K562 (cell line): Measurements from ENCODE around the gene RTL10. TPM values are rescaled to one million over a fixed set of nuclear protein-coding genes. Genes with fewer than 3 reads are reported as not detected.

ENCODE experiments used
- BCLAF1 ChIP-seq, 2 experiments: fragments of 450-650 bp in 1 of 2; IDR thresholded peaks; 2 replicates each; pipeline ENCODE4 v1.6.1; 2011 to 2017; ENCODE audit warnings: low read depth in 2 of 2, antibody characterized with exemption in 1 of 2, borderline replicate concordance in 1 of 2, low read length in 1 of 2, mild to moderate bottlenecking in 1 of 2, mixed read lengths in 1 of 2; ENCODE audit not compliant: control insufficient read depth in 1 of 2
- CAMTA2 ChIP-seq: fragments of 250-450 bp; sonication (Bioruptor Pico); conservative IDR thresholded peaks from 2 replicates; pipeline ENCODE4 v1.5.1; 2022
- CHD4 ChIP-seq: fragments of 200-600 bp; sonication (generic); IDR thresholded peaks from 3 replicates; pipeline ENCODE4 v1.6.1; 2012; ENCODE audit warnings: low read depth, mild to moderate bottlenecking, mixed read lengths, low read length, inconsistent platforms; ENCODE audit not compliant: insufficient read depth, insufficient replicate concordance, poor library complexity, severe bottlenecking
- COPS2 ChIP-seq: fragments of 450-650 bp; conservative IDR thresholded peaks from 2 replicates; pipeline ENCODE4 v1.6.1; 2016; ENCODE audit warnings: mild to moderate bottlenecking, moderate library complexity
- CXXC5 ChIP-seq: fragments of 250-450 bp; sonication (Bioruptor Pico); IDR thresholded peaks from 2 replicates; pipeline ENCODE4 v1.8.0; 2022; ENCODE audit warnings: inconsistent platforms, mild to moderate bottlenecking, moderate library complexity
- ELF2 ChIP-seq: fragments of 250-450 bp; sonication (Bioruptor Pico); IDR thresholded peaks from 2 replicates; pipeline ENCODE4 v1.5.0; 2021; ENCODE audit warnings: mild to moderate bottlenecking
- ELK1 ChIP-seq: sonication (generic); formaldehyde crosslinking; IDR thresholded peaks from 2 replicates; pipeline ENCODE4 v1.8.1; 2022; ENCODE audit warnings: missing genetic modification reagents
- GATAD2A ChIP-seq: fragments of 450-650 bp; IDR thresholded peaks from 2 replicates; pipeline ENCODE4 v1.6.1; 2017
- GTF2A2 ChIP-seq: IDR thresholded peaks from 2 replicates; pipeline ENCODE4 v1.6.1; 2016; ENCODE audit warnings: mild to moderate bottlenecking, missing genetic modification characterization, missing compliant biosample characterization
- HCFC1 ChIP-seq: IDR thresholded peaks from 2 replicates; pipeline ENCODE4 v1.6.1; 2012; ENCODE audit warnings: low read depth, low read length, improper control_type of control experiment
- HLTF ChIP-seq: fragments of 450-650 bp; IDR thresholded peaks from 2 replicates; pipeline ENCODE4 v1.6.1; 2016
- HNRNPLL ChIP-seq: fragments of 200-400 bp; formaldehyde crosslinking; IDR thresholded peaks from 2 replicates; pipeline ENCODE4 v1.6.1; 2017; ENCODE audit warnings: low read length, low read depth, mild to moderate bottlenecking; ENCODE audit not compliant: poor library complexity, severe bottlenecking
- MAFG ChIP-seq: fragments of 450-650 bp; conservative IDR thresholded peaks from 2 replicates; pipeline ENCODE4 v1.6.1; 2016; ENCODE audit warnings: missing genetic modification characterization, missing compliant biosample characterization
- MAX ChIP-seq: sonication (generic); formaldehyde crosslinking; IDR thresholded peaks from 2 replicates; pipeline ENCODE4 v1.9.0; 2022; ENCODE audit warnings: mild to moderate bottlenecking, missing genetic modification reagents
- MCM5 ChIP-seq: fragments of 450-650 bp; IDR thresholded peaks from 2 replicates; pipeline ENCODE4 v1.6.1; 2016; ENCODE audit warnings: low read depth
- MECOM ChIP-seq: fragments of 250-450 bp; sonication (Bioruptor Pico); IDR thresholded peaks from 2 replicates; pipeline ENCODE4 v1.8.0; 2022; ENCODE audit warnings: inconsistent platforms
- NR0B1 ChIP-seq: fragments of 450-650 bp; IDR thresholded peaks from one replicate; pipeline ENCODE4 v1.6.1; 2018; ENCODE audit warnings: mild to moderate bottlenecking, moderate library complexity; ENCODE audit not compliant: partially characterized antibody
- OTX1 ChIP-seq: fragments of 450-650 bp; formaldehyde crosslinking; IDR thresholded peaks from 2 replicates; pipeline ENCODE4 v1.4.0; 2022; ENCODE audit warnings: mild to moderate bottlenecking
- POLR2AphosphoS2 ChIP-seq: IDR thresholded peaks from 2 replicates; pipeline ENCODE4 v1.6.1; 2012; ENCODE audit warnings: low read length, improper control_type of control experiment
- POLR2G ChIP-seq: fragments of 200-400 bp; formaldehyde crosslinking; IDR thresholded peaks from 2 replicates; pipeline ENCODE4 v1.6.1; 2017; ENCODE audit warnings: low read depth, mild to moderate bottlenecking, antibody characterized with exemption, low read length, moderate library complexity
- PPARD ChIP-seq: fragments of 250-450 bp; sonication (Bioruptor Pico); IDR thresholded peaks from 2 replicates; pipeline ENCODE4 v1.8.0; 2022; ENCODE audit warnings: inconsistent platforms, mild to moderate bottlenecking, moderate library complexity
- RUNX1 ChIP-seq: sonication (generic); IDR thresholded peaks from 2 replicates; pipeline ENCODE4 v1.6.1; 2016; ENCODE audit warnings: antibody characterized with exemption, low read depth
- SRSF7 ChIP-seq: fragments of 200-400 bp; formaldehyde crosslinking; optimal IDR thresholded peaks from 2 replicates; pipeline ENCODE3; 2017; ENCODE audit warnings: mild to moderate bottlenecking, low read depth, low read length
- ZBTB17 ChIP-seq: fragments of 450-650 bp; formaldehyde crosslinking; IDR thresholded peaks from 2 replicates; pipeline ENCODE4 v1.4.0; 2020; ENCODE audit warnings: mild to moderate bottlenecking
- polyA plus RNA-seq, 8 experiments: library from polyadenylated mRNA; depleted of rRNA in 4 of 8; stranded (reverse) in 5 of 8; unstranded in 3 of 8; fragments of >200 nt; fragmentation: Nextera tagmentation in 2 of 8; fragmentation: Illumina TruSeq in 1 of 8; extraction: Ambion mirVana in 2 of 8; extraction: Trizol in 1 of 8; gene quantifications; 2 replicates each; pipeline versions ENCODE4 v1.2.1 to v1.2.3, GENCODE V29; 2011 to 2014; ENCODE audit warnings: inconsistent platforms in 1 of 8, missing spikeins in 1 of 8
- total RNA-seq, 7 experiments: library from RNA; depleted of rRNA in 6 of 7; stranded (reverse); fragments of >200 nt in 6 of 7; fragmentation: Illumina TruSeq in 2 of 7; extraction: Trizol in 2 of 7; gene quantifications; 2 replicates each; pipeline versions ENCODE4 v1.2.1 to v1.2.3, GENCODE V29; 2011 to 2021; ENCODE audit warnings: low replicate concordance in 1 of 7

RTL10 gene
- total and polyA plus RNA-seq, 9 of the 15 experiments (the other 6 are each of a cell fraction or from before 2014, with no cell fraction given): 19.8 to 75.5 (median 32.5) TPM

GRCh38 chr22:19877626-19878339, 23.1 kb upstream of the RTL10 start (continued):
- TF ChIP-seq GTF2A2 (no peak), ELK1 (no peak), MAFG (no peak), GATAD2A (no peak), COPS2 (no peak), BCLAF1 (IDR thresholded peaks at IDR 0.05; ENCODE audit: borderline replicate concordance in 1 of 2, control insufficient read depth in 1 of 2, low read depth in 2 of 2, low read length in 1 of 2) (no peak), HLTF (no peak), RUNX1 (0 out of 2 replicates have a peak, but pooled peaks have one; percentile 17), MCM5 (no peak), MAX (no peak), ELF2 (CRISPR knock-in tag) (no peak), NR0B1 (no peak), POLR2G (peak; percentile 67), CAMTA2 (CRISPR knock-in tag) (no peak), POLR2AphosphoS2 (peak; percentile 47; the same call in 1 of the 2 replicates), CXXC5 (no peak), ZBTB17 (CRISPR knock-in tag) (no peak), MECOM (CRISPR knock-in tag) (no peak), HNRNPLL (no peak), OTX1 (CRISPR knock-in tag) (0 out of 2 replicates have a peak, but pooled peaks have one; percentile 2), SRSF7 (no peak), CHD4 (no peak), PPARD (CRISPR knock-in tag) (no peak), HCFC1 (no peak)
